Fibroblast of lung (primary cell): ENCODE measurements around the gene ACADVL. TPM values are rescaled to one million over a fixed set of nuclear protein-coding genes. Genes with fewer than 3 reads are reported as not detected.

Experiments
- DNase-seq, 2 donors: peaks; one replicate each; pipeline versions ENCODE4 v3.0.0 to v3.0.0-alpha.2; 2010; ENCODE audit warnings: low read depth in 2 of 2
- H2AFZ ChIP-seq: 2 replicates; pipeline ENCODE4 v1.5.1; 2012; ENCODE audit warnings: low read length, control low read depth, inconsistent platforms
- H3K27ac ChIP-seq: 2 replicates; pipeline ENCODE4 v1.5.1; 2011; ENCODE audit warnings: low read length, control low read depth; ENCODE audit not compliant: insufficient read depth
- H3K27me3 ChIP-seq: 2 replicates; pipeline ENCODE4 v1.5.1; 2011; ENCODE audit warnings: mild to moderate bottlenecking, low read length; ENCODE audit not compliant: control insufficient read depth, insufficient read depth
- H3K36me3 ChIP-seq: 2 replicates; pipeline ENCODE4 v1.5.1; 2011; ENCODE audit warnings: low read length; ENCODE audit not compliant: control insufficient read depth, insufficient read depth
- H3K4me1 ChIP-seq: 2 replicates; pipeline ENCODE4 v1.5.1; 2011; ENCODE audit warnings: low read length; ENCODE audit not compliant: control insufficient read depth, insufficient read depth; ENCODE audit errors: extremely low read depth
- H3K4me2 ChIP-seq: 2 replicates; pipeline ENCODE4 v1.5.1; 2011; ENCODE audit warnings: low read length, control low read depth; ENCODE audit not compliant: insufficient read depth; ENCODE audit errors: extremely low read depth
- H3K4me3 ChIP-seq, 4 experiments: fragments of 200-600 bp in 1 of 4; sonication (generic) in 1 of 4; replicated peaks in 1 of 4; 2 replicates each; pipeline ENCODE4 v1.5.1; 2011 to 2016; ENCODE audit warnings: low read length in 4 of 4, low read depth in 3 of 4, mild to moderate bottlenecking in 3 of 4, control low read depth in 2 of 4, inconsistent platforms in 1 of 4, mixed read lengths in 1 of 4; ENCODE audit not compliant: insufficient read depth in 1 of 4; ENCODE audit errors: control extremely low read depth in 1 of 4
- H3K79me2 ChIP-seq: 2 replicates; pipeline ENCODE4 v1.5.1; 2012; ENCODE audit warnings: mild to moderate bottlenecking, low read length, inconsistent platforms; ENCODE audit not compliant: control insufficient read depth, insufficient read depth
- H3K9ac ChIP-seq: 2 replicates; pipeline ENCODE4 v1.5.1; 2011; ENCODE audit warnings: mild to moderate bottlenecking, low read length, control low read depth; ENCODE audit not compliant: insufficient read depth
- H3K9me3 ChIP-seq: 2 replicates; pipeline ENCODE4 v1.5.1; 2012; ENCODE audit warnings: low read depth, low read length; ENCODE audit not compliant: control insufficient read depth, insufficient read depth
- H4K20me1 ChIP-seq: 2 replicates; pipeline ENCODE4 v1.5.1; 2011; ENCODE audit warnings: low read length; ENCODE audit not compliant: control insufficient read depth, insufficient read depth; ENCODE audit errors: extremely low read depth
- CTCF ChIP-seq, 2 donors: IDR thresholded peaks in 1 of 2; conservative IDR thresholded peaks in 1 of 2; 1 replicate in 1 of 2; 2 replicates in 1 of 2; pipeline ENCODE4 v1.5.1; 2011 to 2012; ENCODE audit warnings: low read length in 2 of 2, control low read depth in 1 of 2, inconsistent platforms in 1 of 2, low read depth in 1 of 2, mild to moderate bottlenecking in 1 of 2
- EZH2 ChIP-seq: IDR thresholded peaks from 2 replicates; pipeline ENCODE4 v1.5.1; 2012; ENCODE audit warnings: low read length, control low read depth, mild to moderate bottlenecking; ENCODE audit errors: missing control alignments
- polyA plus RNA-seq, 2 donors: library from polyadenylated mRNA; depleted of rRNA in 1 of 2; stranded (reverse) in 1 of 2; unstranded in 1 of 2; fragments of >200 nt; gene quantifications; 2 replicates each; pipeline ENCODE4 v1.2.1, GENCODE V29; 2011 to 2012; ENCODE audit warnings: missing spikeins in 1 of 2
- total RNA-seq: library from RNA; depleted of rRNA; stranded (reverse); fragments of >200 nt; gene quantifications from 2 replicates; pipeline ENCODE4 v1.2.1, GENCODE V29; 2014

Gene ACADVL
- total and polyA plus RNA-seq, 2 donors (not counting 1 experiment from before 2014, with no cell fraction given), result 129 to 313 TPM

- no peaks in the 10 kb centered on the region for H4K20me1 ChIP-seq
- H3K4me2 ChIP-seq, result no peak overlapping the region
- H3K27me3 ChIP-seq, result no peaks in the 10 kb centered on the region
- no peak for DNase-seq
- no peak for TF ChIP-seq CTCF (conservative IDR thresholded peaks at IDR 0.05 in 1 of 2, IDR thresholded peaks at IDR 0.05 in 1 of 2; ENCODE audit: low read depth in 1 of 2, low read length in 2 of 2)
- TF ChIP-seq EZH2, result no peak
- H3K9me3 ChIP-seq, result no peaks in the 10 kb centered on the region
- H3K9ac ChIP-seq, result no peak overlapping the region
- H3K4me1 ChIP-seq, result peaks cover 2% of the 10 kb centered on the region
- no peak overlapping the region for H3K4me3 ChIP-seq
- H3K27ac ChIP-seq, result no peak overlapping the region
- H3K36me3 ChIP-seq, result peaks cover 53% of the 10 kb centered on the region
- H2AFZ ChIP-seq, result no peak overlapping the region
- peaks cover 32% of the 10 kb centered on the region for H3K79me2 ChIP-seq
These were observed 6.1 kb downstream of the ACADVL start for GRCh38 chr17:7225711-7226331.

- TF ChIP-seq EZH2 (no peak), CTCF (conservative IDR thresholded peaks at IDR 0.05 in 1 of 2, IDR thresholded peaks at IDR 0.05 in 1 of 2; ENCODE audit: low read depth in 1 of 2, low read length in 2 of 2) (no peak)
- no peaks in the 10 kb centered on the region for H3K27me3 ChIP-seq
- H3K9ac ChIP-seq, result no peak overlapping the region
- no peak overlapping the region for H3K4me2 ChIP-seq
- no peak overlapping the region for H3K4me3 ChIP-seq
- peaks cover 51% of the 10 kb centered on the region for H3K36me3 ChIP-seq
- H3K4me1 ChIP-seq, result peaks cover 3% of the 10 kb centered on the region
- no peak overlapping the region for H2AFZ ChIP-seq
- no peak overlapping the region for H3K27ac ChIP-seq
- no peaks in the 10 kb centered on the region for H4K20me1 ChIP-seq
- DNase-seq, result no peak
- no peaks in the 10 kb centered on the region for H3K9me3 ChIP-seq
- peaks cover 35% of the 10 kb centered on the region for H3K79me2 ChIP-seq
These were observed 7.3 kb downstream of the ACADVL start for GRCh38 chr17:7226721-7227710.

GRCh38 chr17:7228920-7229319, 9.2 kb downstream of the ACADVL start:
- Histone ChIP-seq H3K27ac (no peak overlapping the region), H4K20me1 (no peaks in the 10 kb centered on the region), H3K4me3 (no peak overlapping the region), H3K4me1 (peaks cover 5% of the 10 kb centered on the region), H3K36me3 (peaks cover 35% of the 10 kb centered on the region), H3K27me3 (no peaks in the 10 kb centered on the region), H3K4me2 (no peak overlapping the region), H2AFZ (no peak overlapping the region), H3K79me2 (peaks cover 50% of the 10 kb centered on the region), H3K9me3 (no peaks in the 10 kb centered on the region), H3K9ac (no peak overlapping the region)
- DNase-seq, result no peak
- TF ChIP-seq CTCF (conservative IDR thresholded peaks at IDR 0.05 in 1 of 2, IDR thresholded peaks at IDR 0.05 in 1 of 2; ENCODE audit: low read depth in 1 of 2, low read length in 2 of 2), result no peak
- TF ChIP-seq EZH2, result no peak
